AG09309 (cell line): ENCODE results near the gene CDH13.
A peak's percentile ranks its signal among the peaks of the same experiment; 100 is the strongest.

Source experiments
- DNase-seq: peaks from one replicate; pipeline ENCODE4 v3.0.0-alpha.2; 2010; ENCODE audit warnings: low read depth
- H3K4me3 ChIP-seq: 2 replicates; pipeline ENCODE4 v1.5.1; 2011; ENCODE audit warnings: mild to moderate bottlenecking, low read depth, low read length, moderate library complexity; ENCODE audit not compliant: control insufficient read depth
- CTCF ChIP-seq: IDR thresholded peaks from 2 replicates; pipeline ENCODE4 v1.5.1; 2011; ENCODE audit warnings: mild to moderate bottlenecking, low read depth, low read length, inconsistent platforms; ENCODE audit not compliant: insufficient read depth, control insufficient read depth; ENCODE audit errors: missing control alignments

The CDH13 gene

GRCh38 chr16:82621781-82622180, 5.0 kb upstream of the CDH13 start:
- no peak overlapping the region for H3K4me3 ChIP-seq
- no peak for DNase-seq
- TF ChIP-seq CTCF = peak; percentile 34

GRCh38 chr16:82623241-82623640, 3.5 kb upstream of the CDH13 start:
- H3K4me3 ChIP-seq = no peak overlapping the region
- no peak for TF ChIP-seq CTCF
- no peak for DNase-seq

GRCh38 chr16:82625066-82625968, 1.5 kb upstream of the CDH13 start:
- TF ChIP-seq CTCF = no peak

GRCh38 chr16:82628088-82628423, 1.3 kb downstream of the CDH13 start:
- DNase-seq = no peak
- H3K4me3 ChIP-seq = peak overlapping the region; percentile 86
- no peak for TF ChIP-seq CTCF

More at GRCh38 chr16:82625066-82625968, 1.5 kb upstream of the CDH13 start:
- H3K4me3 ChIP-seq = no peak overlapping the region
- no peak for DNase-seq

- no peak for TF ChIP-seq CTCF
- no peak for DNase-seq
- H3K4me3 ChIP-seq = peak overlapping the region; percentile 86
Measured at GRCh38 chr16:82628711-82629110, 1.9 kb downstream of the CDH13 start.

GRCh38 chr16:82629441-82630027, 2.8 kb downstream of the CDH13 start:
- no peak for DNase-seq
- TF ChIP-seq CTCF = no peak
- H3K4me3 ChIP-seq = no peak overlapping the region
